IPS-20b (cell line): ENCODE data around the gene LRRC66.

Source experiments
- H3K27ac ChIP-seq: one replicate; pipeline ENCODE4 v1.5.1; 2013; ENCODE audit warnings: low read length
- H3K27me3 ChIP-seq: 2 replicates; pipeline ENCODE4 v1.6.1; 2013; ENCODE audit warnings: mild to moderate bottlenecking, low read length, inconsistent platforms; ENCODE audit not compliant: insufficient read depth
- H3K36me3 ChIP-seq: 2 replicates; pipeline ENCODE4 v1.6.1; 2013; ENCODE audit warnings: low read depth, mild to moderate bottlenecking, inconsistent platforms, low read length, moderate library complexity; ENCODE audit not compliant: insufficient read depth
- H3K4me1 ChIP-seq: 2 replicates; pipeline ENCODE4 v1.6.1; 2013; ENCODE audit warnings: mild to moderate bottlenecking, control low read depth, inconsistent platforms, low read length, moderate library complexity; ENCODE audit not compliant: insufficient read depth
- H3K4me3 ChIP-seq: 2 replicates; pipeline ENCODE4 v1.5.1; 2013; ENCODE audit warnings: mild to moderate bottlenecking, low read length, inconsistent platforms
- H3K9ac ChIP-seq: 2 replicates; pipeline ENCODE4 v1.6.1; 2013; ENCODE audit warnings: low read depth, mild to moderate bottlenecking, inconsistent platforms, low read length, moderate library complexity
- H3K9me3 ChIP-seq: 2 replicates; pipeline ENCODE4 v1.6.1; 2013; ENCODE audit warnings: mild to moderate bottlenecking, low read depth, low read length, inconsistent platforms; ENCODE audit not compliant: insufficient read depth

LRRC66 gene

GRCh38 chr4:52019936-52020657 is at the start of gene LRRC66:
LRRC66 (minus strand) TSS chr4:52020363; CDS start chr4:52017613, 2,750 bp downstream.
- Histone ChIP-seq H3K36me3 (peaks cover 28% of the 10 kb centered on the region), H3K9me3 (no peaks in the 10 kb centered on the region), H3K27ac (no peak within 1 kb of the TSS), H3K4me1 (no peaks in the 10 kb centered on the region; the same call in 1 of the 2 replicates), H3K9ac (no peak within 1 kb of the TSS), H3K4me3 (no peak within 1 kb of the TSS), H3K27me3 (no peaks in the 10 kb centered on the region)

GRCh38 chr4:52069571-52069970 is 49.4 kb upstream of the LRRC66 start:
- H3K27ac ChIP-seq = no peak overlapping the region
- H3K4me3 ChIP-seq = no peak overlapping the region
- no peaks in the 10 kb centered on the region for H3K36me3 ChIP-seq
- H3K9me3 ChIP-seq = no peaks in the 10 kb centered on the region
- H3K9ac ChIP-seq = no peak overlapping the region
- no peaks in the 10 kb centered on the region for H3K27me3 ChIP-seq
- no peaks in the 10 kb centered on the region for H3K4me1 ChIP-seq

GRCh38 chr4:52059372-52059771 is 39.2 kb upstream of the LRRC66 start:
- H3K27ac ChIP-seq = no peak overlapping the region
- H3K36me3 ChIP-seq = no peaks in the 10 kb centered on the region
- no peak overlapping the region for H3K9ac ChIP-seq
- no peaks in the 10 kb centered on the region for H3K27me3 ChIP-seq
- H3K4me3 ChIP-seq = no peak overlapping the region
- H3K9me3 ChIP-seq = no peaks in the 10 kb centered on the region
- no peaks in the 10 kb centered on the region for H3K4me1 ChIP-seq

GRCh38 chr4:52058275-52058674 is 38.1 kb upstream of the LRRC66 start:
- Histone ChIP-seq H3K9ac (no peak overlapping the region), H3K4me3 (no peak overlapping the region), H3K9me3 (no peaks in the 10 kb centered on the region), H3K27me3 (peaks cover 5% of the 10 kb centered on the region), H3K36me3 (no peaks in the 10 kb centered on the region), H3K4me1 (no peaks in the 10 kb centered on the region), H3K27ac (no peak overlapping the region)

GRCh38 chr4:52057196-52057595 is 37.0 kb upstream of the LRRC66 start:
- Histone ChIP-seq H3K9me3 (no peaks in the 10 kb centered on the region), H3K4me3 (no peak overlapping the region), H3K9ac (no peak overlapping the region), H3K4me1 (peaks cover 7% of the 10 kb centered on the region; the same call in 1 of the 2 replicates), H3K36me3 (no peaks in the 10 kb centered on the region), H3K27ac (no peak overlapping the region), H3K27me3 (peaks cover 16% of the 10 kb centered on the region)

GRCh38 chr4:52054254-52054653 is 34.1 kb upstream of the LRRC66 start:
- H3K9ac ChIP-seq = no peak overlapping the region
- H3K9me3 ChIP-seq = peaks cover 6% of the 10 kb centered on the region; the same call in 1 of the 2 replicates
- peaks cover 40% of the 10 kb centered on the region for H3K27me3 ChIP-seq
- H3K27ac ChIP-seq = no peak overlapping the region
- H3K4me3 ChIP-seq = no peak overlapping the region
- no peaks in the 10 kb centered on the region for H3K36me3 ChIP-seq
- H3K4me1 ChIP-seq = peaks cover 14% of the 10 kb centered on the region; the same call in 1 of the 2 replicates

GRCh38 chr4:52052475-52052780 is 32.3 kb upstream of the LRRC66 start:
- peaks cover 14% of the 10 kb centered on the region; the same call in 1 of the 2 replicates for H3K4me1 ChIP-seq
- no peaks in the 10 kb centered on the region for H3K36me3 ChIP-seq
- H3K4me3 ChIP-seq = peak overlapping the region; percentile 75
- no peak overlapping the region for H3K27ac ChIP-seq
- peaks cover 40% of the 10 kb centered on the region for H3K27me3 ChIP-seq
- H3K9ac ChIP-seq = peak overlapping the region; percentile 49; the same call in 1 of the 2 replicates
- H3K9me3 ChIP-seq = peaks cover 7% of the 10 kb centered on the region; the same call in 1 of the 2 replicates

- Histone ChIP-seq H3K36me3 (no peaks in the 10 kb centered on the region), H3K27me3 (peaks cover 40% of the 10 kb centered on the region), H3K4me3 (peak overlapping the region; percentile 75), H3K27ac (no peak overlapping the region), H3K9ac (peak overlapping the region; percentile 63; the same call in 1 of the 2 replicates), H3K9me3 (peaks cover 7% of the 10 kb centered on the region; the same call in 1 of the 2 replicates), H3K4me1 (peaks cover 14% of the 10 kb centered on the region; the same call in 1 of the 2 replicates)
Measured at GRCh38 chr4:52051615-52052474, 31.7 kb upstream of the LRRC66 start.

- peaks cover 14% of the 10 kb centered on the region; the same call in 1 of the 2 replicates for H3K4me1 ChIP-seq
- H3K36me3 ChIP-seq = no peaks in the 10 kb centered on the region
- H3K27me3 ChIP-seq = peaks cover 40% of the 10 kb centered on the region
- peak within 1 kb of the TSS; percentile 63; the same call in 1 of the 2 replicates for H3K9ac ChIP-seq
- H3K27ac ChIP-seq = no peak within 1 kb of the TSS
- peak within 1 kb of the TSS; percentile 75 for H3K4me3 ChIP-seq
- peaks cover 7% of the 10 kb centered on the region; the same call in 1 of the 2 replicates for H3K9me3 ChIP-seq
Measured at GRCh38 chr4:52051213-52051614, 31.1 kb upstream of the LRRC66 start, which contains the start of gene SPATA18. SPATA18 (plus strand) TSS chr4:52051304; CDS start chr4:52051705, 401 bp downstream.

- Histone ChIP-seq H3K9me3 (peaks cover 7% of the 10 kb centered on the region; the same call in 1 of the 2 replicates), H3K36me3 (no peaks in the 10 kb centered on the region), H3K4me1 (peaks cover 14% of the 10 kb centered on the region; the same call in 1 of the 2 replicates), H3K27me3 (peaks cover 40% of the 10 kb centered on the region), H3K4me3 (no peak overlapping the region), H3K27ac (no peak overlapping the region), H3K9ac (no peak overlapping the region)
Measured at GRCh38 chr4:52049266-52049665, 29.1 kb upstream of the LRRC66 start.

GRCh38 chr4:52045028-52045427 is 24.9 kb upstream of the LRRC66 start:
- Histone ChIP-seq H3K9ac (no peak overlapping the region), H3K27ac (no peak overlapping the region), H3K9me3 (peaks cover 7% of the 10 kb centered on the region; the same call in 1 of the 2 replicates), H3K4me3 (no peak overlapping the region), H3K4me1 (no peaks in the 10 kb centered on the region), H3K36me3 (no peaks in the 10 kb centered on the region), H3K27me3 (peaks cover 23% of the 10 kb centered on the region)
